Mucosa of descending colon (tissue), 3 donors: ENCODE results near the gene PWWP2B. TPM values are rescaled to one million over a fixed set of nuclear protein-coding genes. Genes with fewer than 3 reads are reported as not detected.

Experiments
- ATAC-seq: fragments of 200-7000 bp; cut with Tn5 transposase; one replicate; pipeline ENCODE4 v1.9.1; 2020; ENCODE audit warnings: mild to moderate bottlenecking, moderate library complexity
- DNase-seq, 3 donors: peaks; one replicate each; pipeline ENCODE4 v3.0.0-alpha.2; 2020
- H3K36me3 ChIP-seq: fragments of 200-600 bp; one replicate; pipeline ENCODE4 v1.8.0; 2021; ENCODE audit warnings: low read depth, mild to moderate bottlenecking
- H3K4me1 ChIP-seq: fragments of 200-600 bp; one replicate; pipeline ENCODE4 v1.8.0; 2021; ENCODE audit warnings: low read depth, mild to moderate bottlenecking
- H3K4me3 ChIP-seq: fragments of 200-600 bp; one replicate; pipeline ENCODE4 v1.8.0; 2021; ENCODE audit warnings: mild to moderate bottlenecking
- H3K9me3 ChIP-seq: fragments of 200-600 bp; one replicate; pipeline ENCODE4 v1.8.0; 2021; ENCODE audit warnings: mild to moderate bottlenecking
- intact Hi-C, 2 donors: fragments of 100-400 bp; cut with DNase I in 1 of 2; cut with micrococcal nuclease in 1 of 2; formaldehyde crosslinking; loops; one replicate each; pipeline versions ENCODE4 v1.11.0 to v1.11.1; 2022; cut with DNase I, micrococcal nuclease
- total RNA-seq, 3 donors: library from RNA; stranded (reverse); fragmentation: NEBNext Ultra II Directional in 2 of 3; extraction: Animal tissue kit (Norgen Biotek cat#: 25700) in 2 of 3; gene quantifications; one replicate each; pipeline versions ENCODE4 v1.2.1 to v1.2.4, GENCODE V29; 2021 to 2023
- TF ChIP-seq, protein P1 (sequence below): fragments of 200-600 bp; IDR thresholded peaks from one replicate; pipeline ENCODE4 v1.8.0; 2022; ENCODE audit warnings: antibody characterized with exemption, mild to moderate bottlenecking
- donor health status: DM: no; HTN: no; CAD: no; lungs with moderate emphysema.
- donor health status: DM: no; HTN: no; CAD: no.
- donor health status: DM: no; HTN: yes; CAD: no.

The PWWP2B gene
- total RNA-seq, 3 donors from 2014 or later = 37.7 to 55.6 (median 41.7) TPM

- H3K4me3 ChIP-seq = no peak overlapping the region
- TF ChIP-seq, protein P1, sequence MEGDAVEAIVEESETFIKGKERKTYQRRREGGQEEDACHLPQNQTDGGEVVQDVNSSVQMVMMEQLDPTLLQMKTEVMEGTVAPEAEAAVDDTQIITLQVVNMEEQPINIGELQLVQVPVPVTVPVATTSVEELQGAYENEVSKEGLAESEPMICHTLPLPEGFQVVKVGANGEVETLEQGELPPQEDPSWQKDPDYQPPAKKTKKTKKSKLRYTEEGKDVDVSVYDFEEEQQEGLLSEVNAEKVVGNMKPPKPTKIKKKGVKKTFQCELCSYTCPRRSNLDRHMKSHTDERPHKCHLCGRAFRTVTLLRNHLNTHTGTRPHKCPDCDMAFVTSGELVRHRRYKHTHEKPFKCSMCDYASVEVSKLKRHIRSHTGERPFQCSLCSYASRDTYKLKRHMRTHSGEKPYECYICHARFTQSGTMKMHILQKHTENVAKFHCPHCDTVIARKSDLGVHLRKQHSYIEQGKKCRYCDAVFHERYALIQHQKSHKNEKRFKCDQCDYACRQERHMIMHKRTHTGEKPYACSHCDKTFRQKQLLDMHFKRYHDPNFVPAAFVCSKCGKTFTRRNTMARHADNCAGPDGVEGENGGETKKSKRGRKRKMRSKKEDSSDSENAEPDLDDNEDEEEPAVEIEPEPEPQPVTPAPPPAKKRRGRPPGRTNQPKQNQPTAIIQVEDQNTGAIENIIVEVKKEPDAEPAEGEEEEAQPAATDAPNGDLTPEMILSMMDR = no peak
- peak in 1 of 3 donors; percentile 51 for DNase-seq
- no peak for ATAC-seq
- H3K4me1 ChIP-seq = peaks cover 77% of the 10 kb centered on the region
- no peaks in the 10 kb centered on the region for H3K9me3 ChIP-seq
- H3K36me3 ChIP-seq = no peaks in the 10 kb centered on the region
- intact Hi-C loops = no loop called here
These were observed 19.0 kb downstream of the PWWP2B start for GRCh38 chr10:132415956-132416355.

GRCh38 chr10:132416566-132417256 is 19.7 kb downstream of the PWWP2B start:
- Histone ChIP-seq H3K4me1 (peaks cover 77% of the 10 kb centered on the region), H3K9me3 (no peaks in the 10 kb centered on the region), H3K36me3 (no peaks in the 10 kb centered on the region), H3K4me3 (no peak overlapping the region)
- intact Hi-C loops = no loop called here
- no peak for ATAC-seq
- peak in 1 of 3 donors; percentile 57 for DNase-seq
- TF ChIP-seq, protein P1 = no peak

DNA sequence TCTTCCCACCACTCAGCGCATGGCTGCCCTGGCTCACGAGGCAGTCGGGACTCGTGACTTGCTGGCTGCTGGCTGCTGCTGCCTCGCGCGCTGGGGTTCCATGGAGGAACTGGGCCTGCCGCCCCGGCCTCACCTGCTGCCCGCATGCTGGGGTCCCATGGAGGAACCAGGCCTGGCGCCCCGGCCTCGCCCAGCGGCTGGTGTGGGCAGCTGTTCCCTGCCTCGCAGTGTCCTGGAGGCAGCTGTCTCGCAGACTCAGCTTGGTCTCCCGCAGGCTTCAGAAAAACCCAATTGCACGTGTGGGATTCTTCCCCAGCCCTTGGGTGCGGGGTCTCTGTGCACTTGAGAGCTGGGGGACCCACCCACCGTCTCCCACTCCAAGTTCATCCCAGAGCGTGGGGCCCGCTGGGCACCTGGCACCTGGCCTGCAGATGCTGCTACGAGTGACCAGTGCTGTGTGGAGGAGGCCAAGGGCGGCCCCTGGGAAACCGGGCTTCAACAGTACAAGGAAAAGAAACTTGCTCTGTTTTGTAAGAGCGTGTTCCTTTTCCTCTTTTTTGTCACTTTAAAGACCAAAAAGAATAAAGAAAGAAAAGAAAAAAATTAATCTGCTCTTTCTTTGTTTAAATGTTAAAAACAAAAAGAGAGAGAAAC is 20.4 kb downstream of the PWWP2B start:
- no peaks in the 10 kb centered on the region for H3K36me3 ChIP-seq

DNA sequence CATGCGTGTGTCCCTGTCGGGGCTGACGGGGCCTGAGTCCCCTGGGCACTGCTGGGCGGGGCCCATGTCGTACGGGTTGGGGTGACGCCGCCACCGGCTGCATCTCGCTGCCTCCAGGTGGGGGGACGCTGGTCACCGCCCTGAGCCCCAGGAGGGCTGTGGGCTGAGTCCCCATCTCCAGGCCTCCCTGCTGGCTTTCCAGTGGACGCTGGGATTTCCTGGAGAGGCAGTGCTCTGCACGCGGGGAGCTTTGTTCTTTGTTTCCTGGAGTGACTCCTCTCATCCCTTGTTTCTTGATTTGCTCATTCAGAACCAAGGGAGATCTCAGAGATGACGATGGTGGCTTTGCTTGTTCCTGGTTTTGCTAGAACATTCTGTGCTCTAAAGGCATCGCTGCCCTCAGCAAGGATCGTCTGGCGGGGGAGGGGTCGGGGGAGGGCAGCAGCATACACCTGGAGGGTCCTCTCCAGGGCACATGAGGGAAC is 21.0 kb downstream of the PWWP2B start:
- Histone ChIP-seq H3K36me3 (no peaks in the 10 kb centered on the region), H3K4me1 (peaks cover 73% of the 10 kb centered on the region), H3K9me3 (no peaks in the 10 kb centered on the region), H3K4me3 (no peak overlapping the region)
- TF ChIP-seq, protein P1 = no peak
- DNase-seq = peak; percentile 49 to 81 (median 68)
- intact Hi-C loops = no loop called here
- peak; percentile 38 for ATAC-seq

More for the DNA sequence above, 20.4 kb downstream of the PWWP2B start:
- DNase-seq (peak in 2 of 3 donors; percentile 57 to 60), ATAC-seq (no peak)
- intact Hi-C loops = no loop called here
- Histone ChIP-seq H3K4me1 (peaks cover 77% of the 10 kb centered on the region), H3K9me3 (no peaks in the 10 kb centered on the region), H3K4me3 (no peak overlapping the region)
- TF ChIP-seq, protein P1 = no peak

GRCh38 chr10:132418527-132419416 is 21.8 kb downstream of the PWWP2B start:
- peaks cover 67% of the 10 kb centered on the region for H3K4me1 ChIP-seq
- intact Hi-C loops = no loop called here
- H3K36me3 ChIP-seq = no peaks in the 10 kb centered on the region
- ATAC-seq (peak; percentile 73), DNase-seq (peak; percentile 89 to 92 (median 91))
- no peak overlapping the region for H3K4me3 ChIP-seq
- H3K9me3 ChIP-seq = no peaks in the 10 kb centered on the region
- TF ChIP-seq, protein P1 = no peak
